ENCODE results near the gene SH3GLB1.

The SH3GLB1 gene

GRCh38 chr1:86782482-86782881 lies 78.1 kb downstream of the SH3GLB1 start:
- no peak overlapping the region for H3K27ac ChIP-seq (ENCODE audit: low read depth, low read length)
- H3K4me3 ChIP-seq (ENCODE audit: low read length), result no peak overlapping the region
- H3K4me1 ChIP-seq (ENCODE audit: control insufficient read depth, insufficient read depth, low read length), result no peaks in the 10 kb centered on the region
- no peaks in the 10 kb centered on the region for H3K36me3 ChIP-seq (ENCODE audit: control insufficient read depth, insufficient read depth, low read length)
- H3K9ac ChIP-seq (ENCODE audit: low read length), result no peak overlapping the region
- H3K27me3 ChIP-seq (ENCODE audit: control insufficient read depth, insufficient read depth, low read length), result no peaks in the 10 kb centered on the region

- H3K36me3 ChIP-seq (ENCODE audit: control insufficient read depth, insufficient read depth, low read length), result no peaks in the 10 kb centered on the region
- no peak overlapping the region for H3K27ac ChIP-seq (ENCODE audit: low read depth, low read length)
- no peaks in the 10 kb centered on the region for H3K4me1 ChIP-seq (ENCODE audit: control insufficient read depth, insufficient read depth, low read length)
- no peak overlapping the region for H3K9ac ChIP-seq (ENCODE audit: low read length)
- no peaks in the 10 kb centered on the region for H3K27me3 ChIP-seq (ENCODE audit: control insufficient read depth, insufficient read depth, low read length)
- H3K4me3 ChIP-seq (ENCODE audit: low read length), result no peak overlapping the region
Measured at GRCh38 chr1:86787621-86788020, 83.2 kb downstream of the SH3GLB1 start.

- H3K9ac ChIP-seq (ENCODE audit: low read length), result no peak overlapping the region
- H3K4me3 ChIP-seq (ENCODE audit: low read length), result no peak overlapping the region
- H3K27ac ChIP-seq (ENCODE audit: low read depth, low read length), result no peak overlapping the region
- no peaks in the 10 kb centered on the region for H3K27me3 ChIP-seq (ENCODE audit: control insufficient read depth, insufficient read depth, low read length)
- peaks cover 7% of the 10 kb centered on the region for H3K4me1 ChIP-seq (ENCODE audit: control insufficient read depth, insufficient read depth, low read length)
- no peaks in the 10 kb centered on the region for H3K36me3 ChIP-seq (ENCODE audit: control insufficient read depth, insufficient read depth, low read length)
Measured at GRCh38 chr1:86788300-86789206, 84.2 kb downstream of the SH3GLB1 start.

- Histone ChIP-seq H3K27me3 (ENCODE audit: control insufficient read depth, insufficient read depth, low read length) (no peaks in the 10 kb centered on the region), H3K36me3 (ENCODE audit: control insufficient read depth, insufficient read depth, low read length) (no peaks in the 10 kb centered on the region), H3K27ac (ENCODE audit: low read depth, low read length) (no peak overlapping the region)
Measured at GRCh38 chr1:86795316-86795715, 90.9 kb downstream of the SH3GLB1 start.

More at GRCh38 chr1:86795316-86795715, 90.9 kb downstream of the SH3GLB1 start:
- Histone ChIP-seq H3K4me3 (ENCODE audit: low read length) (no peak overlapping the region), H3K9ac (ENCODE audit: low read length) (no peak overlapping the region), H3K4me1 (ENCODE audit: control insufficient read depth, insufficient read depth, low read length) (peaks cover 7% of the 10 kb centered on the region)
